ENCODE measurements around the gene C1S. TPM values are rescaled to one million over a fixed set of nuclear protein-coding genes. Genes with fewer than 3 reads are reported as not detected.

C1S gene
- total and polyA plus RNA-seq, 2 of the 4 experiments (the other 2 are of a cell fraction): 49.6 to 85.4 TPM

GRCh38 chr12:7039403-7039802, 21.1 kb upstream of the C1S start:
- H3K56ac ChIP-seq (ENCODE audit: extremely low read depth, insufficient read depth, low read length): no peak overlapping the region
- H2AK9ac ChIP-seq (replicated peaks; ENCODE audit: low read depth, low read length, poor library complexity): peak overlapping the region; percentile 83
- ATAC-seq (ENCODE audit: low read depth): 0 out of 2 replicates have a peak, but pooled peaks have one; percentile 27
- H3K4me2 ChIP-seq (ENCODE audit: low read depth, low read length): no peak overlapping the region
- peak overlapping the region; percentile 67; the same call in 1 of the 2 replicates for H2BK20ac ChIP-seq (ENCODE audit: low read depth, low read length)
- intact Hi-C loops (cut with micrococcal nuclease) (no loop called here), dilution Hi-C loops (cut with HindIII; ENCODE audit: low sequenced_read_pairs, unreplicated experiment) (no loop called here), in situ Hi-C loops (cut with MboI; ENCODE audit: low sequenced_read_pairs) (no loop called here)
- H3K79me1 ChIP-seq (ENCODE audit: low read depth in 1 of 2, low read length in 2 of 2): no peaks in the 10 kb centered on the region
- no peak overlapping the region for H3K27ac ChIP-seq (ENCODE audit: insufficient read depth, low read length)
- H3K36me3 ChIP-seq (ENCODE audit: control insufficient read depth, insufficient read depth, low read length): no peaks in the 10 kb centered on the region
- H3K18ac ChIP-seq (ENCODE audit: low read depth, low read length): peak overlapping the region; percentile 93
- peaks cover 15% of the 10 kb centered on the region for H3K27me3 ChIP-seq (ENCODE audit: control insufficient read depth, insufficient read depth, low read length)
- 0 out of 2 replicates have a peak overlapping the region, but pooled peaks have one; percentile 24 for H2AK5ac ChIP-seq (ENCODE audit: low read depth, low read length)
- DNase-seq: no peak
- TF ChIP-seq BHLHE40 (IDR thresholded peaks at IDR 0.05; ENCODE audit: low read depth, low read length): no peak
- no peak for TF ChIP-seq RCOR1 (IDR thresholded peaks at IDR 0.05; ENCODE audit: insufficient replicate concordance, low read length)
- no TSS peak for BruUV-seq (replicated peaks)
- no peak overlapping the region for H3K9ac ChIP-seq (ENCODE audit: low read depth, low read length)
- 43% methylated on average over 2 of the region's 10 CpGs; no CpG with 5 or more reads in 1 of the 2 experiments for WGBS, 2 experiments (ENCODE audit: extremely low coverage in 2 of 2, insufficient read length in 1 of 2)
- no peaks in the 10 kb centered on the region; the same call in 1 of the 2 replicates for H3K9me1 ChIP-seq (ENCODE audit: insufficient read depth, low read length)
- ChIA-PET POLR2A (ENCODE audit: unreplicated experiment) (no interaction called here), CTCF (no interaction called here)
- peak overlapping the region; percentile 95 for H4K5ac ChIP-seq (ENCODE audit: low read depth, low read length)
- peak overlapping the region; percentile 62 for H3K4ac ChIP-seq (ENCODE audit: low read depth, low read length)
- peak overlapping the region; percentile 15 for H2BK5ac ChIP-seq (ENCODE audit: low read depth, low read length, poor library complexity, severe bottlenecking)
- peaks cover 2% of the 10 kb centered on the region; the same call in 1 of the 2 replicates for H3K4me1 ChIP-seq (ENCODE audit: control insufficient read depth, insufficient read depth, low read length)
- no peak overlapping the region for H2BK15ac ChIP-seq (ENCODE audit: low read depth, low read length)
- peak overlapping the region; percentile 70 for H2BK120ac ChIP-seq (ENCODE audit: low read depth, low read length)
- H4K20me1 ChIP-seq (ENCODE audit: insufficient read depth, low read length): no peaks in the 10 kb centered on the region
- no peak overlapping the region for H3K4me3 ChIP-seq (ENCODE audit: insufficient read depth, low read depth, low read length)
- H3K9me3 ChIP-seq (ENCODE audit: control insufficient read depth, insufficient read depth, low read length): no peaks in the 10 kb centered on the region
- no peak overlapping the region for H4K91ac ChIP-seq (ENCODE audit: insufficient read depth, low read depth, low read length)
- H3K23ac ChIP-seq (ENCODE audit: low read depth, low read length): no peak overlapping the region; the same call in 1 of the 2 replicates
- peak overlapping the region in 1 of 2 experiments; percentile 67; a peak in 2 of 4 replicates for H4K8ac ChIP-seq (ENCODE audit: low read depth in 2 of 2, low read length in 2 of 2)
- H2AFZ ChIP-seq (replicated peaks; ENCODE audit: low read length, poor library complexity): peak overlapping the region; percentile 83
- 0 out of 2 replicates have a peak overlapping the region, but pooled peaks have one; percentile 52 for H3K14ac ChIP-seq (replicated peaks; ENCODE audit: low read depth, low read length)

Measured in IMR-90 (cell line).